ENCODE results near the gene NCAPG2.

The NCAPG2 gene

GRCh38 chr7:158606671-158607424, 97.8 kb downstream of the NCAPG2 start:
- DNase-seq (ENCODE audit: extremely low spot score, insufficient read length, low read depth) (no peak), FAIRE-seq (no peak)

GRCh38 chr7:158606129-158606528, 98.5 kb downstream of the NCAPG2 start:
- no peak for DNase-seq (ENCODE audit: extremely low spot score, insufficient read length, low read depth)
- no peak for FAIRE-seq

DNA sequence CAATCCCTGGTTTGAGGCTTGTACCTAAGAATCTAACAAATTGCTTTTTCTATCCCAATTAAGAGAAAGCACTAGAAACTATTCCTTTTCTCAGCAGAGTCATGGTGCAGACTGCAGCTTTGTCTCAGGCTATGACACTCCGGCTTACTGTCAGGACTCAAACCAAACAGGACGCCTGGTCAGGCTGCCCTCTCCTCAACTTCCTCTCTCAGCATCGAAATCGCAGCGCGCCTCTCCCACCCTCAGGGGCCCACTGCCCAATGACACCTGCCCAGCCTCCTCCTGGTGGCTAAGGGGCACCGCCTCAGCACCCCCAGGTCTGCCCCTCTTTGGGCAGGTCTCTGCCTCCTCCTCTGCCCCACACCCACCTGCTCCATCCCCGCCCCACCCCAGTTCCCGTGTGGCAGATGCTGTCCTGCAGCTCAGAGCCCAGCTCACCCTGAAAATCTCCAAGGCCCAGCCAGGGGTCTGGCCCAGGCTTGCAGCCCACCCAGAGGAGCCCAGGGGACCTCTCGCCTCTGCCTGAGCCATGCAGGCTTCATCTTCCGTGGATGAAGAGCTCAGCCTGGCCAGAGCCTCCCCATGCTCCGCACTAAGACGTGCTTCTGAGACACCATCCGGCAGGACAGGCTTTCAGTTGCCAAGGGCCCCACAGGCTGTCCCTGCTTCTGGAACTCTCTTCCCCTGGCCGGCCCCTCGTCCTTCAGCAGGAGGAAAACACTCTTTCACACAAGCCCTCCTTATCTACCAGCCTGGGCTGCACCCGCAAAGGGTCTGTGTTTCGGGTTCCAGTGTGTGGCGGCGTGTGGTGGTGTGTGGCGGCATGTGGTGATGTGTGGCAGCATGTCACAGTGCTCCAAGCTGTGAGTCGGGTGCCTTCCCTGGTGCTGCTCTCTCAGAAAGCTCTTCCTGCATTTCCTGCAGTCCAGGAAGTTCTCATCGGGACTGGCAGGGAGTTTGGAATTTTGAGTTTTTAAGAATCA, 100.5 kb downstream of the NCAPG2 start:
- FAIRE-seq (no peak), DNase-seq (ENCODE audit: extremely low spot score, insufficient read length, low read depth) (no peak)

DNA sequence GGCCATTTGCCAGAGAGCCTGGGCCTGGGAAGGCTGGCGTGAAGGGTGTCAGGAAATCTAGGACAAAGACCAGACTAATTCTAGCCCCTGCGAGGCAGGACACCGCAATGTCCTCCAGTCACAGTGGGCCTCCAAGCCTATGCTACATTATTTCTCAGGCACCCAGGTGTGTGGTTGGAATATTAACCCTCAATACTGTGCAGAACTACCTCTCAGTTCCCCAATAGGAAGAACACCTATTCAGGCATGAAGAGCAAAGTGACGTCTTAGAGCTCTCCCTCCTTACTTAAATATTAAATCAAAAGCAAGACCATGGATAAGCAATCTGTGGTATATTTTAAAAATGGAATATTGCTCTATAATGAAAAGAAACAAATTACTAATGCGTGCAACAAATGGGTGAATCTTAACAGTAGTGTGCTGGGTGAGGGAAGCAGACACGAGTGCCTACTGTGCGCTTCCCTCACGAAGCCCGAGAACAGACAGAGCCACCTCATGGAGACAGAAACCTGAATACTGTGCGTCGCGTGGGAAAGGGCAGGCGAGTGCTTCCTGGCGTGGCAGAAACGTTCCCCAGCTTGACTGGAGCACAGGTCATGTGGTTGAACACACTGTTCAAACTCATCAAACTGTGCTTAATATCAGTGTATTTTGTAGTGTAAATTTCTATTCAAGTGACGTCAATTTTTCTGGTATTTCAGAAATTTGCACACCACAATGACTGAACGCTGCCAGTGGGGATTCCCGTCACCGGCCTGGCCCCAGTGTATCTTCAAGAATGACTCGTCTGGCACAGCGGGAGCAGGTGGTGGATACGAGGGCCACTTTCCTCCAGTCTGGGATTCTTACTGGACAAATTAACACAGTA, 101.5 kb downstream of the NCAPG2 start:
- FAIRE-seq: no peak
- DNase-seq (ENCODE audit: extremely low spot score, insufficient read length, low read depth): no peak

DNA sequence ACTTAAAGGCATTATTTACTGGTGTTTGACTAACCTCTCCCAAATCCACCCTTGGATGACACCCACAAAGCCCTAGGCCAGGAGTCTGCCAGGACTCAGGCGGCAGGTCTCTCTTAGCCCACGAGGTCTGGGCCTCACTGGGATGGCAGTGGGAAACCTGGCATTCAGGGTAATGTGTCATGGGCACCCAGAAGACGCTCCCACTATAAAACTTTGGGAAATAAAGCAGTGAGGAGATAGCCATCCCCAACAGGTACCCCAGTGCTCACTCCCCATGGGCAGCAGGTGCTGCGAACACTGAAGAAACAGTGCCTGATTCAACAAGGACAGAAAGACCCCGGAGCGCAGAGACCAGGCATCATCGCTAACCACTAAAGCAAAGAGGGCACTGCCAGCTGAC, 102.6 kb downstream of the NCAPG2 start:
- DNase-seq (ENCODE audit: extremely low spot score, insufficient read length, low read depth) (no peak), FAIRE-seq (no peak)

DNA sequence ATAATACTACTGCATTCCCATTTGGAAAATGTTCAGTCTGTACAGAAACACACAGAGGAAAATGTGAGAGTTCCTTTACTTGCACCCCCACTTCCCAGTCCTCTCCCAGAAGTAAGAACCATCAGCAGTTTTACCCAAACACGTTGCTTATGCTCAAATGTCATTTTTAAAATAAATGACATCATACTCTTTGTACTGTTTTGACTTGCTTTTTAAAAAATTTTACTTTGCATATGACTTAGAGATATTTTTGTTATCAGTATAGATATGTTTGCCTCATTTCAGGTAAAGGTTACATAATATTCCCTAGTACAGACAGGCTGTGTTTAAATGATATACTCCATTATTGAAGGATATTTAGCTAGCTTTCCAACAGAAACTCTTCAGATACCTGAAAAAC, 103.5 kb downstream of the NCAPG2 start:
- DNase-seq (ENCODE audit: extremely low spot score, insufficient read length, low read depth) (no peak), FAIRE-seq (no peak)

DNA sequence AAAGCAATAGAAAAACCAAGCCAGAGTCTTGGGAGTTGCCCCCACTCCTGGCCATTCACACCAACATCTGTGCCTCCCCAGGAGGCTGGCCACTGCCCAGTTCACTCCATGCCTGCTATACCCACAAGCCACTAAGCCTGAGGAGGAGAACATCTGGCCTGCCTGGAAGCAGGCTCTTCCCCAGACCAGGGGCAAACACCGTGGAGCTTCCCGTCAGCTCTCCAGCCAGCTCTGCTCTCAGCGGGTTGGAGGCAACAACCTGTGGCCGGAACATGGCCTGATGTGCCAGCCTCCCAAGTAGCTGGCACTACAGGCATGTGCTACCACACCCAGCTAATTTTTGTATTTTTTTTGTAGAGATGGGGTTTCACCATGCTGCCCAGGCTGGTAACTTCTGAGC, 107.9 kb downstream of the NCAPG2 start:
- DNase-seq (ENCODE audit: extremely low spot score, insufficient read length, low read depth): no peak
- no peak for FAIRE-seq

- DNase-seq (ENCODE audit: extremely low spot score, insufficient read length, low read depth) (no peak), FAIRE-seq (no peak)
Observed at GRCh38 chr7:158596309-158596708, 108.3 kb downstream of the NCAPG2 start.

- DNase-seq (ENCODE audit: extremely low spot score, insufficient read length, low read depth) (no peak), FAIRE-seq (no peak)
Observed at GRCh38 chr7:158595068-158595467, 109.5 kb downstream of the NCAPG2 start.

DNA sequence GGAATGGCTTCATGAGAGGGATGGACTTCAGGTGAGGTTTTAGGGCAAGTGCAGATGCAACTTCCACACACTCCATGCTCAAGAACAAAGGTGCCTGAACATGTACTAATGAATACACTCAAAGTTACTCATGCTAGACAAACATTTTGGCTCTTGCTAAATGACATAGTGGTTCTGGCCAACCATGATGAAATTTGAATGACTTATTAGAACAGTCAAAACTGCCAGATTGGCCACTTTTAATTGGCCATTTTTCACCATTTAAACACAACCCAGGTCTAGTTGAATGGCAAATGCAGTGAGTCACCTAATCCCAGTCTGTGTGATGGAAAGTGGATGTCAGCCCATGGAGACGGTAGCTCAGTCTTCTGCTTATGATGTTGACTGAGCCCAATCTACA, 112.1 kb downstream of the NCAPG2 start:
- FAIRE-seq (no peak), DNase-seq (ENCODE audit: extremely low spot score, insufficient read length, low read depth) (no peak)

DNA sequence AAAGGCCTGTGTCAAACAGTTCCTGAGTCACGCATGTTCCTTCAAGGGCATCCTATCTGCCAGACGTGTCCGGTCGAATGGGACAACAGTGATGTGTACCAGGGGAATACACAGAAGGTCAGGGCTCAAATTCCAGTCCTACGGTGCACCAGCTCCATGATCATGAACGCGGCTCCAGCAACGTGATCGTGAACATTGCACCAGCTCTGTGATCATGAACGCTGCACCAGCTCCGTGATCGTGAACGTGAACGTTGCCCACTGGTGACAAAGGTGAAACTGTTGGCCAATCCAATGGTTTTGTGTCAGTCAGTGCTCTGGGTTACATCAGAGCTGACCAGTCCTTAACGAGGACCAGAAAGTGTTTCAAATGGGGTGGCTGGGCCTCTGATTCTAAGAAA, 112.7 kb downstream of the NCAPG2 start:
- DNase-seq (ENCODE audit: extremely low spot score, insufficient read length, low read depth) (no peak), FAIRE-seq (no peak)

GRCh38 chr7:158590181-158590530, 114.4 kb downstream of the NCAPG2 start:
- FAIRE-seq: no peak
- DNase-seq (ENCODE audit: extremely low spot score, insufficient read length, low read depth): no peak

DNA sequence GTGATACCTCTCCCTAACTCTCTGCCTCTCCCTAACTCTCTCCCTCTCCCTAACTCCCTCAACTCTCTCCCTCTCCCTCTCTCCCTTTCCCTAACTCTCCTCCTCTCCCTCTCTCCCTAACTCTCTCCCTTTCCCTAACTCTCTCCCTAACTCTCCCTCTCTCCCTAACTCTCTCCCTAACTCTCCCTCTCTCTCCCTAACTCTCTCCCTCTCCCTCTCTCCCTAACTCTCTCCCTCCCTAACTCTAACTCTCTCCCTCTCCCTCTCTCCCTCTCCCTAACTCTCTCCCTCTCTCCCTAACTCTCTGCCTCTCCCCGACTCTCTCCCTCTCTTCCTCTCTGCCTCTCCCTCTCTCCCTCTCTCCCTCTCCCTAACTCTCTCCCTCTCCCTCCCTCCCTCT, 115.0 kb downstream of the NCAPG2 start:
- DNase-seq (ENCODE audit: extremely low spot score, insufficient read length, low read depth) (no peak), FAIRE-seq (no peak)

GRCh38 chr7:158588878-158589442, 115.6 kb downstream of the NCAPG2 start:
- no peak for FAIRE-seq
- no peak for DNase-seq (ENCODE audit: extremely low spot score, insufficient read length, low read depth)

DNA sequence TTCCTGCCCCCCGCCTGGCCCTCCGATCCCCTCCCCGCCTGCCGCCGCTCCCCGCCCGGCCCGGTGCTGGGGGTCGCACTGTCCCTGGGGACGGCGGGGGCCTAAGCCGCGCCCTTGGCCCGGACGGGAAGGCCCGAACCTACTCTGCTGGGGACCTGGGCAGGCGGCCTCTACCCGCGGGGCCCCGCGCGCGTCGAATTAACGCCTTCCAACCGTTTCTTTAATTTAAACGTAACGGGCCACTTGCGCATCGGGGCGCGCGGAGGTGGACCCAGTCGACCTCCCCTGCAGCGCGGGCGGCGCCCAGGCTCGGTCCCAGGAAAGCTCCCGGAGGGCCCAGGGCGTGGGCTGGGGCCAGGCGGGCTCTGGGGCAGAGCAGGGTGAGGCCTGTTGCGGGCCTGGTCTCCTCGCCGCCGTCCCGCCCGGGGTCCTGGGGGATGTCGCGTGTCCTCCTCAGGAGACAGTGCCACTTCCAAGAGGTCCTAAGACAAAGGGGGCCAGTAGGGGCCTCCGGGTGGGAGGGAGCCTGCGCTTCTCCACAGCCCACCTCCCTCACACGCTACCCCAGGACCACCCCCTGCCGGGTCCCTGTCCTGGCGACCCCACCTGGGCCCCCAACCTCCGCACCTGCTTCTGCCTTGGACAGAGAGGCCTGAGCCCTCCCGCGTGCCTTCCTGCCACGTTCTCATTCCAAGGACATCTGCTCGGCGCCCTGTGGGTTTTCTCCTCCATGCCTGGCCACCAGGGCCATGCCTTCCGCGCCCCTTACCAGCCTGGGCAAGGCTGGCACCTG, 116.3 kb downstream of the NCAPG2 start:
- no peak for FAIRE-seq
- DNase-seq (ENCODE audit: extremely low spot score, insufficient read length, low read depth): no peak

GRCh38 chr7:158587162-158588084, 117.2 kb downstream of the NCAPG2 start, which contains the start of gene PTPRN2:
PTPRN2 (minus strand) TSS chr7:158587823.
- no peak for FAIRE-seq
- peak; percentile 67 for DNase-seq (ENCODE audit: extremely low spot score, insufficient read length, low read depth)

DNA sequence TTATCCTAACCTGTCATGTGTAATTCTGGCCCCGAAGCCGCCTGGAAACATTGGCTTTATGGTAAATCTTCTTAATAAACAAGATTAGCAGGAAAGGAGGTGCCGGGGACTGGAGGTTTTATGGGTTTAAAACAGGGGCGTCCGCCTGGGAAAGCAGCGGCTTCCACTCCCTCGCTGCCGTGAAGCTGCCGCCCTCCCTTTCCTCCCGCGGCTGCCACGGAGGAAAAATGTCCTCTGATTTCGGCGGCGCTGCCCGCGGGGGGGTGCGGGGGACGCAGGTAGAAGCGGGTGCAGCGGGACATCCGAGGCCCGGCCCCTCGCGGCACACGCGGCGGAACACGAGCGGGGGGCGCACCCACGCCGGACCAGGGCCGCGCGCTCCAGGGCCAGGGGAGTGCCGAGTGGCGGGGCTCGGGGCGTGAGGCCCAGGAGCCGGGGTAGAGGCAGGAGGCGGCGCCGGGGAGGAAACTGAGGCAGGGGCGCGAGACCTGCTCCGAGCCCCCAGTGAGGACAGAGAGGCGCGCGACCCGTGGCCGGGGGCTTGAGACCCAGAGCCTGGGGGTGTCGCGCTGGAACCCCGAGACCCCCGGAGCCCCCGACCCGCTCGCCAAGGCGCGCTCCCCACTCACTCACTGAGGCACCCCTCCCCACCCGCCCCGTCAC, 118.0 kb downstream of the NCAPG2 start:
- FAIRE-seq (no peak), DNase-seq (ENCODE audit: extremely low spot score, insufficient read length, low read depth) (no peak)

All from GM18507 (cell line).